GM15510 (cell line): ENCODE measurements around the gene GCC1.

ENCODE experiments used
- POLR2A ChIP-seq: IDR thresholded peaks from 3 replicates; pipeline ENCODE4 v1.6.1; 2011; ENCODE audit warnings: borderline replicate concordance; ENCODE audit not compliant: insufficient read length; ENCODE audit errors: extremely low read depth

The GCC1 gene

GRCh38 chr7:127534636-127535035 is 50.8 kb downstream of the GCC1 start:
- TF ChIP-seq POLR2A, result no peak

DNA sequence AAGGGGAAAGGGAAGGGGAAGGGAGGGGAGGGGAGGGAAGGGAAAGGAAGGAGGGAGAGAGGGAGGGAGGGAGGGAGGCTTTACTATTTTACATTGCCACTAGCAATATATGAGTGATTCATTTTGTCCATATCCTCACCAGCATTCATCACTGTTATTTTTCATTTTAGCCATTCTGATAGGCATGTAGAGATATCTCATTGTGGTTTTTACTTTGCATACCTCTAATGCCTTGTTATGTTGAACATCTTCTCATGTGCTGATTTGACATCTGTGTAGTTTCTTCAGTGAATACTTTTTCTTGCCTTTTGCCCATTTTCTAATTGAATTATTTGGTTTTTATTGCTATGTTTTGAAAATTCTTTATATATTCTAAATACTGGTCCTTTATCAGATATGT is 52.7 kb downstream of the GCC1 start:
- TF ChIP-seq POLR2A, result no peak

DNA sequence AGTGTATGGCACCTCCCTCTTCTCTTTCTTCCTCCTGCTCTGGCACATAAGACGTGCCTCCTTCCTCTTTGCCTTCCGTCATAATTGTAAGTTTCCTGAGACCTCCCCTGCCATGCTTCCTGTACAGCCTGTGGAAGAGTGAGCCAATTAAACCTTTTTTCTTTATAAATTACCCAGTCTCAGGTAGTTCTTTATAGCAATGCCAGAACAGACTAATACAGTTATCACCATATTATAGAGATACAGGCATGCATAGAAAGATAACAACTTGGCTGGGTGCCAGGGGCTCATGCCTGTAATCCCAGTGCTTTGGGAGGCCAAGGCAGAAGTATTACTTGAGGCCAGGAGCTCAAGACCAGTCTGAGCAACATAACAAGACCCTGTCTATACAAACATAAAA is 53.2 kb downstream of the GCC1 start:
- no peak for TF ChIP-seq POLR2A
